HPDE6-E6E7 (cell line): ENCODE measurements around the gene PTPRN2.

ENCODE experiments used
- DNase-seq: peaks from one replicate; pipeline ENCODE4 v3.0.0; 2011; ENCODE audit warnings: missing footprints; ENCODE audit errors: extremely low spot score

PTPRN2 gene

GRCh38 chr7:157998884-157999552 is 588.6 kb downstream of the PTPRN2 start:
- DNase-seq = no peak

DNA sequence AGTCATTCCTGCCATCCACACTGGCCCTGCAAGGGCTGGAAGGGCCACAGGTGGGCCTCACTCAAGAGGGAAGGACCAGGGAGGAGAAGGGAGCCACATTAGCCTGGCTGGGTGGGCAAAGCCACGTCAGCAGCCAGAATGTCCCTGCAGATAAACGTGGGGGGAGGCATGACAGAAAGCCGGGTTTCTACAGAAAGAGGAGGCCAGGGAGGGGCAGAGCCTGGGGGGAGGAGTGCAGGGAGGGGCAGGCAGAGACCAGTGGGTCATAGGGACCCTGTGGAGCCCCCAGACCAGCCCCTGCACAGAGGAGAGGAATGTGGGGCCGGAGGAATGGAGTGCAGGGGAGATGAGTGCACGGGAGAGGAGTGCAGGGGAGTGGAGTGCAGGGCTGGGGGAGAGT is 590.2 kb downstream of the PTPRN2 start:
- DNase-seq = no peak

- DNase-seq = no peak
Measured at GRCh38 chr7:157997080-157997440, 590.6 kb downstream of the PTPRN2 start.

GRCh38 chr7:157996359-157997079 is 591.1 kb downstream of the PTPRN2 start:
- no peak for DNase-seq

DNA sequence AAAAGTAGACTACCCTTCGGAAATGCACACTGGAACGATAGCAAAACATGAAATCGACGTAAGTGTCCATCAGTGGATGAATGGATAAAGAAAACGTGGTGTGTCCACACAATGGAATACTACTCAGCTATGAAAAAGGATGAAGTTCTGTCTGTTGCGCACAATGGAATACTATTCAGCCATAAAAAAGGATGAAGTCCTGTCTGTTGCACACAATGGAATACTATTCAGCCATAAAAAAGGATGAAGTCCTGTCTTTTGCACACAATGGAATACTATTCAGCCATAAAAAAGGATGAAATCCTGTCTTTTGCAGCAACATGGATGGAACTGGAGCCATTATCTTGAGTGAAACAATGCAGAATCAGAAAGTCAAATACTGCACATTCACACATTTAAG is 591.8 kb downstream of the PTPRN2 start:
- DNase-seq = no peak

DNA sequence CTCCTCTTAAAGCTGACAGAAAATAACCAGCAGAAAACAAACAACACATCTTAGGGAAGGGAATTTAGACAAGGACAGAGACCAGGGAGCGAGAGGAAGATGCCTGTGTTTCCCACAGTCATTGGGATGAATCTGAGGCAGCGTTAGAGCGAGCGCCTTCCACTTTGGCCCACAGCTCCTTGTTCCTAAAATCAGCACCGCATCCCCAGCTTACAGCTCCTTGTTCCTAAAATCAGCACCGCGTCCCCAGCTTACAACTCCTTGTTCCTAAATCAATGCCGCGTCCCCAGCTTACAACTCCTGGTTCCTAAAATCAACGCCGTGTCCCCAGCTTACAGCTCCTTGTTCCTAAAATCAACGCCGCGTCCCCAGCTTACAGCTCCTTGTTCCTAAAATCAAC is 593.3 kb downstream of the PTPRN2 start:
- no peak for DNase-seq

GRCh38 chr7:157993406-157994105 is 594.1 kb downstream of the PTPRN2 start:
- no peak for DNase-seq

- DNase-seq = no peak
Measured at GRCh38 chr7:157992511-157993160, 595.0 kb downstream of the PTPRN2 start.

DNA sequence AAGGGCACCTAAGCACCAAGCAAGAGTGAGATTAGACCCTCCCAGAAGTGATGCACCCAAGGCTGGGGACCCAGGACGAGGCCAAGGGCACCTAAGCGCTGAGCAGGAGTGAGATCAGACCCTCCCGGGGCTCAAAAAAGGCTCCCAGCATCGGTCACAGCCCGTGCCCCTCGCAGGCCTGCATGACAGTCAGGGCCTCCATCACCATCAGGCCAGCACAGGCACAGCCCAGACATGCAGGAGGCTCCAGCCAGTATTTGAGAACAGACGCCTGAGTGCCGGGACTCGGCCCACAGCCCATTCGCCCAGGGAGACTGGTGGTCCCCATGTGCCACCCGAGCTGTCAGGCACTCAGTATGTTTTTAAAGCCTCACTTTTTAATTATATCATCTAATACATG is 595.9 kb downstream of the PTPRN2 start:
- DNase-seq = no peak

- DNase-seq = no peak
Measured at GRCh38 chr7:157991351-157991750, 596.3 kb downstream of the PTPRN2 start.

DNA sequence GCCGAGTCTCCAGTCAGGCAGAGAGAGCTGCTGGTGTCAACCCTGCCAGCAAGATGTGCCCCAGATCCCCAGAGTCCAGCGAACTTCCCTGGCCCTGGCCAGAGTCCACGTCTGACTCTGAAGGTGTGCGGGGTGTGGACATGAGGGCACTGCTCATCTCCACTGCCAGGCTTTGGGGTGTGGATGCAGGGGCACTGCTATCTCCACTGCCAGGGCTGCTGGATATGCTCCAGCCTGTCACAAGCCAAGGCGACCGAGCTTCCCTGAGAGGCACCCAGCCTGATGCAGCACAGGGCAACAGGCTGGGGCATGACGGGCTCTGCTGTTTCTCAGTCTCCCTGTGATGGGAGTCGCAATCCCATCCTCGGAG is 596.8 kb downstream of the PTPRN2 start:
- no peak for DNase-seq

DNA sequence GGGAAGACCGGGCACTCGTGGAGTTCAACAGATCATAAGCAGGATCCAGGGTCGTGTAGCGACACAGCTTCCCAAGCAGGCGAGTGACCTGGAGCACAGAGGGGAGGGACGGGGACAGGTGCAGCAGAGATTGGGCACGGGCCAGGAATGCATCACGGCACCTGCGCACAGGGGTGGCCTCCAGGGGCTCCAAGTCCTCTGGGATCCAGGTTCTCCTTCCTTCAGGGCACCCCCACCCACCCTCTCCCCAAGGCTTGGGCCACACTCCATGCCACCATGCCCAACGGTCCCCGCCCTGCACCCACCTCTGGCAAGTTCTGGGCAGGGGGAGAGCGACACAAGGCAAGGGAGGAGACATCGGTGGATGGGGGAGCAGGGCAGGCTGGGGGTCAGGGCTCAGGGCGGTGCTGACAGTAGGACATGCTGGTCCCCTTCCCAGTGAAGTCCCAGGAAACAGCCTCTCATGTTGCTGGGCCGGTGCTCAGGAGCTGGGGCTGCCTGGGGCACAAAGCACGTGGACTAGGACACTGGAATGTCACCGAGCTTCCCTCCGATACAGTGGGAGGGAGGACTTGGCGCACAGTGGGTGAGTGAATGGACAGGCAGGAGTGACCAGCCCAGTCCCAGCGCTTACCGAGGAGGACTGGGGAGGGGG is 597.3 kb downstream of the PTPRN2 start:
- DNase-seq = no peak

GRCh38 chr7:157989589-157989988 is 598.0 kb downstream of the PTPRN2 start:
- no peak for DNase-seq

DNA sequence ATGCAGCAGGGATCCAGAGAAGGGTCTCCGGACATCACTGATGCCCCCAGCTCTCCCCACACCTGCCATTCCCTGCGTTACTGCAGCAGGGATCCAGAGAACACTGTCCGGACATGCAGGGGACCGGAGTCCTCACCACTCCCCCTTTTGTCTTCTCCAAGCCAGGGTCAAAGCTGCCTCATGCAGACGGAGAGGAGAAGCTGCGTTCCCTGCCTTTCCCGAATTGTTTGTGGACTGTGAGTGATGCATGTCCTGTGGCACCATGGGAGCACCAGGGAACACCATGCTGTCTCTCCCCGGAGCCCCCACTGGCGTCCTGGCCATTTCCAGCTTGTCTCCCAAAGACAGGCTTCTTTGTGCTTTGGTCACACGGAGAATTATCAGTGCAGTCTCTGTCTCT is 599.7 kb downstream of the PTPRN2 start:
- DNase-seq = no peak

DNA sequence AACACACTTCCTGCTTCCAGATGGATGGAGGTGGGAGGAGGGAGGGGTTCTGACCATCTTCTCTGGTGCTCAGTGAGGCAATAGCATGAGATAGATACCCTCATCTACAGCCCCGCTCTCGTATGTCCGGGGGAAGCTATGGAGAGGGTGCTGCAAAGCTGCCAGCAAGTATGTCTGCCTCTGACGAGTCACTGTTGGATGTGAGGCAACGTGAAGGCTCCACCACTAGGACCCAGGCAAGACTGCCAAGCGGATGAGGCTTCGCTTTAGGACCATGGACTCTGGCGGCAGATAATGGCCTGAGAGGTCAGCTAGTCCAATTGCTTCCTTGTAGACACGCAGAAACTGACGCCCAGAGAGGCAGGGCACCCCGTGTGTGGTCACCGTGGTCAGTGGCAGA is 601.6 kb downstream of the PTPRN2 start:
- no peak for DNase-seq

DNA sequence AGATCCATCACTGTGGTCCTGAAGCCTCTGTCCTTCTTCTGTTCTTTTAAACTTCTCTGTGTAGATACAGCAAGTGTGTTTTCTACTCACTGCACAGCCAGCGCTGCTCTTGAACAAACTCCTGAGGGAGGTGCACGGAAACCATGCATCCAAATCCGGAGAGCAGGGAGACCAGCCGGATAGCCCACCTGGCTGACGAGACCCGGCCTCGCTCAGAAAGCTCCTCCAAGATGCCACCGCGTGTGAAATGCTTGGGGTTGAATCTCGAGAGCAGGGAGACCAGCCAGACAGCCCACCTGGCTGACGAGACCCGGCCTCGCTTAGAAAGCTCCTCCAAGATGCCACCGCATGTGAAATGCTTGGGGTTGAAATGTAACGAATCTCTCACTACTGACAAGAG is 602.0 kb downstream of the PTPRN2 start:
- no peak for DNase-seq

- no peak for DNase-seq
Measured at GRCh38 chr7:157984423-157985163, 603.0 kb downstream of the PTPRN2 start.

DNA sequence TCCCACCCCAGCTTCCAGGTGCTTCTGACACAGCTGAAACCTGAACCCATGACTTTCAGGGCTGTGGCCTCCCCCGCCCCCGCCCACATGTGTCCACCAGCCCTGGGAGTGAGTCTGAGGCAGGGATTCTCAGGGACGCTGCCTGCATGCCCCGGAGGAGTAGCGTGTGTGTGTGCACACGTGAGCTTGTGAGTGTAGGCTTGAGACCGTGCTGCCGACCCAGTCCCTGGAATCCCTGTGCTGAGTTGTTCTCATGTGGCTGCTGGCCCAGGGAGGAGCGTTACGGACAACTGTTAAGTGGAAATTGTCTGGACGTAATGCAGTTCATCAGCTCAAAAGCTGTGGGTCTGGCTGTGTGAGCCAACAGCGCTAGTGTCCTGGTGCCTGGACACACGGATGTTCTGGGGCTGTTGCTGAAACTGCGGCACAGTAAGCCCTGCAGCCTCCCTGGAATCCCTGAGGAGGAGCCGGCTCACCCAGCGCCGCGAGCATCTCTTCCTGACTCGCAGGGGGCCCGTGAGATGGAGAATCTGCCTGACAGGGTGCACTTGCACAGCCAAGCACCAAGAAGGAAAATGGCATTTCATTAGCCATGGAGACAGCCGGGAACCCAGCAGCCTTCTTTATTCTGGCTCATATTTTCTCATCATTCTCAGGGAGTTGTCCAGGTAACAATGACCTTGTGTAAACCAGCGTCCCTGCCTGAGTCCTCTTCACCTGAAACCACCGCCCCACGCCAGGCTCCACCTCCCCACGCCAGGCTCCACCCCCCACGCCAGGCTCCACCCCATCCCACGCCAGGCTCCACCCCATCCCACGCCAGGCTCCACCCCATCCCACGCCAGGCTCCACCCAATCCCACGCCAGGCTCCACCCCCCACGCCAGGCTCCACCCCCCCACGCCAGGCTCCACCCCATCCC is 603.9 kb downstream of the PTPRN2 start:
- DNase-seq = no peak

GRCh38 chr7:157981778-157982177 is 605.8 kb downstream of the PTPRN2 start:
- no peak for DNase-seq

- DNase-seq = no peak
Measured at GRCh38 chr7:157980774-157981173, 606.8 kb downstream of the PTPRN2 start.
